Hepatocyte (in vitro differentiated cells): ENCODE results near the gene SERBP1. TPM values are rescaled to one million over a fixed set of nuclear protein-coding genes. Genes with fewer than 3 reads are reported as not detected.
A peak's percentile ranks its signal among the peaks of the same experiment; 100 is the strongest.

Experiments
- DNase-seq: peaks from one replicate; pipeline ENCODE4 v3.0.0-alpha.2; 2016; ENCODE audit warnings: low spot score
- H2AFZ ChIP-seq: fragments of 200-600 bp; sonication (generic); 2 replicates; pipeline ENCODE4 v1.6.0; 2016; ENCODE audit warnings: antibody characterized with exemption, mild to moderate bottlenecking
- H3K27ac ChIP-seq: fragments of 200-600 bp; sonication (generic); 2 replicates; pipeline ENCODE4 v1.5.1; 2016; ENCODE audit warnings: mild to moderate bottlenecking
- H3K27me3 ChIP-seq: fragments of 200-600 bp; sonication (generic); 2 replicates; pipeline ENCODE4 v1.6.1; 2016
- H3K36me3 ChIP-seq: fragments of 200-600 bp; sonication (generic); replicated peaks from 2 replicates; pipeline ENCODE4 v1.5.1; 2016; ENCODE audit warnings: low read depth; ENCODE audit not compliant: insufficient read depth
- H3K4me1 ChIP-seq: fragments of 200-600 bp; sonication (generic); 2 replicates; pipeline ENCODE4 v1.5.1; 2016; ENCODE audit warnings: mild to moderate bottlenecking, moderate library complexity; ENCODE audit not compliant: insufficient read depth
- H3K4me2 ChIP-seq: fragments of 200-600 bp; sonication (generic); 2 replicates; pipeline ENCODE4 v1.6.0; 2016
- H3K4me3 ChIP-seq: fragments of 200-600 bp; sonication (generic); 2 replicates; pipeline ENCODE4 v1.5.1; 2016; ENCODE audit warnings: mild to moderate bottlenecking
- H3K79me2 ChIP-seq: fragments of 200-600 bp; sonication (generic); 2 replicates; pipeline ENCODE4 v1.6.0; 2017; ENCODE audit warnings: mild to moderate bottlenecking
- H3K9me2 ChIP-seq: fragments of 200-600 bp; sonication (generic); replicated peaks from 2 replicates; pipeline ENCODE4 v1.6.0; 2017; ENCODE audit warnings: mild to moderate bottlenecking; ENCODE audit not compliant: insufficient read depth
- H3K9me3 ChIP-seq: fragments of 200-600 bp; sonication (generic); 2 replicates; pipeline ENCODE4 v1.5.1; 2016; ENCODE audit warnings: low read depth, mild to moderate bottlenecking
- H4K20me1 ChIP-seq: fragments of 200-600 bp; sonication (generic); 2 replicates; pipeline ENCODE4 v1.6.0; 2016; ENCODE audit warnings: mild to moderate bottlenecking; ENCODE audit not compliant: insufficient read depth, poor library complexity, severe bottlenecking
- CTCF ChIP-seq: fragments of 200-600 bp; sonication (generic); IDR thresholded peaks from 2 replicates; pipeline ENCODE4 v1.5.1; 2016; ENCODE audit warnings: antibody characterized with exemption, mild to moderate bottlenecking; ENCODE audit not compliant: poor library complexity
- EZH2 ChIP-seq: fragments of 200-600 bp; sonication (generic); IDR thresholded peaks from 2 replicates; pipeline ENCODE4 v1.6.1; 2016; ENCODE audit warnings: antibody characterized with exemption, mild to moderate bottlenecking, borderline replicate concordance
- EZH2phosphoT487 ChIP-seq: fragments of 200-600 bp; sonication (generic); IDR thresholded peaks from one replicate; pipeline ENCODE4 v1.6.1; 2018; ENCODE audit warnings: antibody characterized with exemption, mild to moderate bottlenecking, low read depth, moderate library complexity; ENCODE audit not compliant: unreplicated experiment, severe bottlenecking
- WGBS: methylation state at CpG from one replicate; pipeline ENCODE4 v1.1.6; 2016; ENCODE audit warnings: low lambda C conversion rate; ENCODE audit errors: missing lambda C conversion rate; 5-methylcytosine and 5-hydroxymethylcytosine counted together
- polyA plus RNA-seq: library from polyadenylated mRNA; unstranded; fragments of >200 nt; fragmentation: Nextera tagmentation; extraction: Ambion mirVana; gene quantifications from 2 replicates; pipeline ENCODE4 v1.2.1, GENCODE V29; 2016
- total RNA-seq: library from RNA; depleted of rRNA; stranded (reverse); fragments of >200 nt; gene quantifications from 2 replicates; pipeline ENCODE4 v1.2.3, GENCODE V29; 2014

The SERBP1 gene
- total and polyA plus RNA-seq, 2 experiments from 2014 or later, result 102 to 178 TPM

GRCh38 chr1:67441739-67442281 is 11.6 kb upstream of the SERBP1 start:
- H4K20me1 ChIP-seq, result no peaks in the 10 kb centered on the region
- peak overlapping the region; percentile 18 for H3K27ac ChIP-seq
- H3K36me3 ChIP-seq, result no peaks in the 10 kb centered on the region
- no peaks in the 10 kb centered on the region for H3K9me2 ChIP-seq
- H3K27me3 ChIP-seq, result no peaks in the 10 kb centered on the region
- no peaks in the 10 kb centered on the region for H3K9me3 ChIP-seq
- no peaks in the 10 kb centered on the region for H3K79me2 ChIP-seq
- TF ChIP-seq EZH2 (no peak), CTCF (no peak), EZH2phosphoT487 (no peak)
- 79% methylated on average over 2 of the region's 2 CpGs for WGBS
- H2AFZ ChIP-seq, result no peak overlapping the region
- no peak overlapping the region for H3K4me3 ChIP-seq
- H3K4me2 ChIP-seq, result no peak overlapping the region
- DNase-seq, result no peak
- peaks cover 14% of the 10 kb centered on the region for H3K4me1 ChIP-seq

DNA sequence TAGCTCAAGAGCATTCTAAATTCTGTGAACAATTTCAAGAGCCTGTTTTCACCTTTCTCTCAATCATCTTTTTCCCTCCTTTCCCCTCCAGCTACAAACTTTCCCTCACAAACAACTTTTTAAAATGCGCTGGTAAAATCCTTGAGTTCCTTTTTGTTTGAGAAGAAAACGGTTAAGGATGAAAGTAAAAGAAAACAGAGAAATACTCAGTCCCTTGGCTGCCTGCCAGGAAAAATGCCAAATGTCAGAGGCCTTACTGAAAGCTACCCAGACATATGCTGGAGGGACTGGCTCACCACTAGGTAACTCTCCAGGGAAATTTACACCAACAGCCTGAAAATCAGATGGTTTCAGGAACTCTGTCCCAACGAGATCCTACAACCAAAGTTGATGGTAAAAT is 11.0 kb upstream of the SERBP1 start:
- no peak overlapping the region for H3K4me3 ChIP-seq
- H2AFZ ChIP-seq, result no peak overlapping the region

DNA sequence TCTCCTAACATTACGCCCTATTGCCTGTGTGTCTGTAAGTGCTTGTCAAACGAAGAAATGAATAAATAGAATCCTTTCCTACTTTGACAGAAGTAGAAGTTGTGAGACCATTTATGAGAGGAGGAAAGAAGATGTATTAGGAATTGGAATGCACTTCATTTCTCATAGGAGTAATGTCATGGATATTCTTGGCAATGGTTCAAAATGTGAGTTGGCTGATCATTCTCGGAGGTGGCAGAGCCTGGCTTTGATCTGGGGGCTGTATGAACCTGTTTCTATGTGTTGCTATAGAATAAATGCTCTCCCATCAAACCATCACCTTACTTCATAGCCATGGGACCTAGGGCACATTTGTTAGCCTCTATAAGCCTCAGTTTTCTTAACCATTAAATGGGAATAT is 10.1 kb upstream of the SERBP1 start:
- Histone ChIP-seq H3K4me1 (peaks cover 14% of the 10 kb centered on the region), H3K9me2 (no peaks in the 10 kb centered on the region), H2AFZ (no peak overlapping the region), H3K36me3 (no peaks in the 10 kb centered on the region), H3K27ac (peak overlapping the region; percentile 18), H3K27me3 (no peaks in the 10 kb centered on the region), H3K4me2 (no peak overlapping the region), H3K4me3 (no peak overlapping the region), H3K9me3 (no peaks in the 10 kb centered on the region), H3K79me2 (no peaks in the 10 kb centered on the region), H4K20me1 (no peaks in the 10 kb centered on the region)
- 71% methylated on average over 3 of the region's 3 CpGs for WGBS
- no peak for DNase-seq
- TF ChIP-seq EZH2 (no peak), CTCF (no peak), EZH2phosphoT487 (no peak)

More for the DNA sequence above, 11.0 kb upstream of the SERBP1 start:
- Histone ChIP-seq H3K4me1 (peaks cover 14% of the 10 kb centered on the region), H3K9me2 (no peaks in the 10 kb centered on the region), H3K36me3 (no peaks in the 10 kb centered on the region), H3K79me2 (no peaks in the 10 kb centered on the region), H3K9me3 (no peaks in the 10 kb centered on the region), H3K27ac (peak overlapping the region; percentile 18), H4K20me1 (no peaks in the 10 kb centered on the region), H3K27me3 (no peaks in the 10 kb centered on the region), H3K4me2 (peak overlapping the region; percentile 6)
- WGBS, result 20% methylated on average over 3 of the region's 3 CpGs
- DNase-seq, result peak; percentile 53
- TF ChIP-seq EZH2phosphoT487 (no peak), EZH2 (no peak), CTCF (no peak)
